Body of pancreas (tissue), 4 donors: ENCODE results near the gene MAP7D2.

Experiments
- CTCF ChIP-seq, 7 experiments: fragments of 450-650 bp in 4 of 7; fragments of 200-600 bp in 3 of 7; sonication (generic) in 3 of 7; IDR thresholded peaks; one replicate each; pipeline ENCODE4 v1.5.1; 2016 to 2019; ENCODE audit warnings: antibody characterized with exemption in 7 of 7
- POLR2A ChIP-seq, 3 donors: fragments of 450-650 bp; IDR thresholded peaks; one replicate each; pipeline ENCODE4 v1.6.1; 2016; ENCODE audit warnings: antibody characterized with exemption in 3 of 3, mild to moderate bottlenecking in 2 of 3

GRCh38 chrX:20080277-20080676, 36.4 kb downstream of the MAP7D2 start:
- TF ChIP-seq CTCF (IDR thresholded peaks at IDR 0.05) (no peak), POLR2A (IDR thresholded peaks at IDR 0.05) (no peak)
